Activated CD4-positive, alpha-beta T cell treated with anti-CD3 and anti-CD28 coated beads, Interleukin-2, amount 10 ng/mL, durations not matched to agents 7 days and 5 days (primary cell): ENCODE data around the gene BCS1L. TPM values are rescaled to one million over a fixed set of nuclear protein-coding genes. Genes with fewer than 3 reads are reported as not detected.

Experiments used
- CTCF ChIA-PET: fragments of 350-600 bp; sonication (Branson Sonifier 250); formaldehyde crosslinking; loops from one replicate; lab custom pipeline; 2021; ENCODE audit warnings: antibody characterized with exemption; lab: Charles Lee
- POLR2A ChIA-PET: fragments of 350-600 bp; sonication (Branson Sonifier 250); formaldehyde crosslinking; loops from one replicate; lab custom pipeline; 2021; ENCODE audit warnings: antibody characterized with exemption; lab: Charles Lee
- DNase-seq: peaks from one replicate; pipeline ENCODE4 v3.0.0-alpha.2; 2020
- H3K27ac Mint-ChIP-seq: one replicate; pipeline ENCODE4 v1.8.0; 2021; ENCODE audit warnings: mild to moderate bottlenecking, moderate library complexity, mixed read lengths
- H3K27me3 Mint-ChIP-seq: one replicate; pipeline ENCODE4 v1.8.0; 2021; ENCODE audit warnings: mixed read lengths
- H3K36me3 Mint-ChIP-seq: one replicate; pipeline ENCODE4 v1.8.0; 2021; ENCODE audit warnings: low read depth, mixed read lengths
- H3K4me1 Mint-ChIP-seq: one replicate; pipeline ENCODE4 v1.8.0; 2021; ENCODE audit warnings: mixed read lengths
- H3K4me3 Mint-ChIP-seq: one replicate; pipeline ENCODE4 v1.8.0; 2021; ENCODE audit warnings: mild to moderate bottlenecking, moderate library complexity, mixed read lengths
- H3K9me3 Mint-ChIP-seq: one replicate; pipeline ENCODE4 v1.8.0; 2021; ENCODE audit warnings: mixed read lengths
- total RNA-seq, 2 experiments: library from RNA; stranded (reverse); gene quantifications; one replicate each; pipeline ENCODE4 v1.2.3, GENCODE V29; 2021

The BCS1L gene, protein sequence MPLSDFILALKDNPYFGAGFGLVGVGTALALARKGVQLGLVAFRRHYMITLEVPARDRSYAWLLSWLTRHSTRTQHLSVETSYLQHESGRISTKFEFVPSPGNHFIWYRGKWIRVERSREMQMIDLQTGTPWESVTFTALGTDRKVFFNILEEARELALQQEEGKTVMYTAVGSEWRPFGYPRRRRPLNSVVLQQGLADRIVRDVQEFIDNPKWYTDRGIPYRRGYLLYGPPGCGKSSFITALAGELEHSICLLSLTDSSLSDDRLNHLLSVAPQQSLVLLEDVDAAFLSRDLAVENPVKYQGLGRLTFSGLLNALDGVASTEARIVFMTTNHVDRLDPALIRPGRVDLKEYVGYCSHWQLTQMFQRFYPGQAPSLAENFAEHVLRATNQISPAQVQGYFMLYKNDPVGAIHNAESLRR
- total RNA-seq: 10 to 100 TPM; 53.4 to 58.6 TPM

GRCh38 chr2:218659258-218659987, at the start of gene BCS1L, which contains the start of gene ZNF142:
Gene BCS1L, plus strand, starts transcription at chr2:218659683. Its CDS starts 1,305 bp downstream, at chr2:218660988.
Gene ZNF142, minus strand, starts transcription at chr2:218659623. Its CDS starts 3,194 bp downstream, at chr2:218656429.
- Mint-ChIP-seq H3K27me3 (no peaks in the 10 kb centered on the region), H3K4me3 (peak within 1 kb of the TSS; percentile 95), H3K9me3 (no peaks in the 10 kb centered on the region), H3K36me3 (peaks cover 38% of the 10 kb centered on the region), H3K4me1 (peaks cover 36% of the 10 kb centered on the region), H3K27ac (peak within 1 kb of the TSS; percentile 91)
- POLR2A ChIA-PET: interaction anchor here (0.5 to 1.5 kb wide), 4 partner anchors 9 to 449 kb away, joined by 3 to 5 read pairs (median 4); no protein-coding TSS in a partner anchor
- CTCF ChIA-PET: interaction anchor here (0.7 to 6.6 kb wide), 14 partner anchors 10 to 387 kb away, joined by 3 to 45 read pairs (median 4); partner anchors contain the start of genes RNF25 and STK36
- peak; percentile 95 for DNase-seq

DNA sequence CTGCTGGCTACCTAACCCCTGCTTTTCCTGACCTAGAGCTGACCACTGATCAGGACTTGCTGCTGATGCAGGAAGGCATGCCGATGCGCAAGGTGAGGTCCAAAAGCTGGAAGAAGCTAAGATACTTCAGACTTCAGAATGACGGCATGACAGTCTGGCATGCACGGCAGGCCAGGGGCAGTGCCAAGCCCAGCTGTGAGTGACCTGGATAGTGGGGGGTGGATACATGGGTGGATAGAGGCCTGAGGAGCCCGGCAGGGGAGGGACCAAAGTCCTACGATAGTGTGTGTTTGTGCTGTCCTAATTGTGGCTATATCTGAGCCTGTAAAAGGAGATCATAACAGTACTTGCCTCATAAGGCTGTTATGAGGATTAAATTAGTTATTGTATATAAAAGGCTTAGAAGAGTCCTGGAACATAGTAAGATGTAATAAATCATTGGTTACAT, 43.6 kb upstream of the BCS1L start:
- POLR2A ChIA-PET: no interaction called here
- Mint-ChIP-seq H3K27ac (no peak overlapping the region), H3K4me3 (no peak overlapping the region), H3K27me3 (peaks cover 4% of the 10 kb centered on the region), H3K9me3 (no peaks in the 10 kb centered on the region), H3K4me1 (no peaks in the 10 kb centered on the region), H3K36me3 (no peaks in the 10 kb centered on the region)
- no peak for DNase-seq
- CTCF ChIA-PET: interaction anchor here (0.5 to 1.3 kb wide), 4 partner anchors 9 to 72 kb away, joined by 3 read pairs; no protein-coding TSS in a partner anchor

DNA sequence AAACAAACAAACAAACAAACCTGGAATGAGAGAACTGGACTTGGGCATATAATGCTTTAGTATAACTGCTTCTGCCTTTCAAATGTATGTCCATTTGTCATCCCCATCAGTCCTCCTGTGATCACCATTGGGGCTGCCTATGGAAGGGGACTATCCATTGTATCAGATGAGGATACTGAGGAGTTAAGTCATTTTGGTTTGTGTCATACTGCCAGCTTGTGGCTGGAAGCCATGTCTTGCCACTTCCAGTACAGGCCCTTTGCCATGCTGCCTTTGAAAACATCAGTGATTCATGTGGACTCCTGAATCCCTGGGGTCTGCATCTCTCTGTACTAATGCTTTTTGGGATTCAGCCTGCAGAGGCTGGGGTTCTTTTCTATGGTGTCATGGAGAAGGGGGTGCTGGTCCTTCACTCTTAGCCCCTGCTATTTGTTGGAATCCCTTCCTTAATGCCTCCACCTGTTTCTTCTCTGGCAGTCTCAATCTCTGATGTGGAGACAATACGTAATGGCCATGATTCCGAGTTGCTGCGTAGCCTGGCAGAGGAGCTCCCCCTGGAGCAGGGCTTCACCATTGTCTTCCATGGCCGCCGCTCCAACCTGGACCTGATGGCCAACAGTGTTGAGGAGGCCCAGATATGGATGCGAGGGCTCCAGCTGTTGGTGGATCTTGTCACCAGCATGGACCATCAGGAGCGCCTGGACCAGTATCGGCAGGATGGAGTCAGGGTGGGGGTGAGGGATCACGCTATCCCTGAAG, 41.2 kb upstream of the BCS1L start:
- CTCF ChIA-PET: interaction anchor here (0.6 kb wide), 1 partner anchor 104 kb away, joined by 6 read pairs; no protein-coding TSS in a partner anchor
- DNase-seq: no peak
- peak overlapping the region; percentile 10 for H3K27ac Mint-ChIP-seq
- no peaks in the 10 kb centered on the region for H3K27me3 Mint-ChIP-seq
- H3K36me3 Mint-ChIP-seq: no peaks in the 10 kb centered on the region
- no peaks in the 10 kb centered on the region for H3K9me3 Mint-ChIP-seq
- H3K4me3 Mint-ChIP-seq: no peak overlapping the region
- POLR2A ChIA-PET: no interaction called here
- H3K4me1 Mint-ChIP-seq: no peaks in the 10 kb centered on the region

GRCh38 chr2:218621007-218621406, 38.5 kb upstream of the BCS1L start:
- no peaks in the 10 kb centered on the region for H3K9me3 Mint-ChIP-seq
- ChIA-PET POLR2A (no interaction called here), CTCF (interaction anchor here (1.3 kb wide), 1 partner anchor 10 kb away, joined by 3 read pairs; no protein-coding TSS in a partner anchor)
- H3K27me3 Mint-ChIP-seq: no peaks in the 10 kb centered on the region
- H3K27ac Mint-ChIP-seq: no peak overlapping the region
- no peaks in the 10 kb centered on the region for H3K36me3 Mint-ChIP-seq
- H3K4me1 Mint-ChIP-seq: no peaks in the 10 kb centered on the region
- H3K4me3 Mint-ChIP-seq: no peak overlapping the region
- no peak for DNase-seq

- H3K36me3 Mint-ChIP-seq: no peaks in the 10 kb centered on the region
- no peaks in the 10 kb centered on the region for H3K9me3 Mint-ChIP-seq
- H3K4me1 Mint-ChIP-seq: no peaks in the 10 kb centered on the region
- H3K27me3 Mint-ChIP-seq: no peaks in the 10 kb centered on the region
- ChIA-PET CTCF (no interaction called here), POLR2A (no interaction called here)
- no peak for DNase-seq
- H3K4me3 Mint-ChIP-seq: no peak overlapping the region
- no peak overlapping the region for H3K27ac Mint-ChIP-seq
These were observed 36.7 kb upstream of the BCS1L start for GRCh38 chr2:218622606-218623365.

DNA sequence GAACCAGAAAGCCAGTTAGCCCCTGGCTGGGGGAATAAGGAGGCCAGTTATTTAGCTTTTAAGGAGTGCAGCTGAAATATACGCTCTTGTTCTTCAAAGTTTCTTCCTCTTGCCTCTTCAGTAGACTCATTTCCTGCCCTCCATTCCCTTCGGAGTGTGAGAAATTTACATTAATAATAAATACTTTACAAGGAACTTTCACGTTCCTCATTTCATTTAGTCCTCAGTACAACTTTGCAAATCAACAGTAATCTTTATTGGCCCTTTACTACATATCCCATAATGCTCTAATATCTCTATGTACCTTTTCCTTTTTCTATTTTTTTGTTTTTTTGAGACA, 36.1 kb upstream of the BCS1L start:
- Mint-ChIP-seq H3K4me3 (no peak overlapping the region), H3K27ac (no peak overlapping the region), H3K4me1 (no peaks in the 10 kb centered on the region), H3K9me3 (no peaks in the 10 kb centered on the region), H3K36me3 (no peaks in the 10 kb centered on the region), H3K27me3 (no peaks in the 10 kb centered on the region)
- POLR2A ChIA-PET: no interaction called here
- no peak for DNase-seq
- CTCF ChIA-PET: no interaction called here

GRCh38 chr2:218626369-218626768, 33.1 kb upstream of the BCS1L start:
- Mint-ChIP-seq H3K27me3 (no peaks in the 10 kb centered on the region), H3K4me1 (no peaks in the 10 kb centered on the region), H3K4me3 (no peak overlapping the region), H3K27ac (no peak overlapping the region), H3K36me3 (no peaks in the 10 kb centered on the region), H3K9me3 (no peaks in the 10 kb centered on the region)
- ChIA-PET POLR2A (no interaction called here), CTCF (interaction anchor here (0.6 kb wide), 2 partner anchors 319 to 381 kb away, joined by 3 read pairs; no protein-coding TSS in a partner anchor)
- DNase-seq: no peak

GRCh38 chr2:218627939-218628338, 31.5 kb upstream of the BCS1L start:
- Mint-ChIP-seq H3K36me3 (no peaks in the 10 kb centered on the region), H3K9me3 (no peaks in the 10 kb centered on the region), H3K27me3 (no peaks in the 10 kb centered on the region), H3K27ac (no peak overlapping the region), H3K4me1 (no peaks in the 10 kb centered on the region), H3K4me3 (no peak overlapping the region)
- ChIA-PET CTCF (interaction anchor here (0.6 to 1.3 kb wide), 4 partner anchors 15 to 418 kb away, joined by 3 to 5 read pairs (median 4); no protein-coding TSS in a partner anchor), POLR2A (no interaction called here)
- DNase-seq: no peak

DNA sequence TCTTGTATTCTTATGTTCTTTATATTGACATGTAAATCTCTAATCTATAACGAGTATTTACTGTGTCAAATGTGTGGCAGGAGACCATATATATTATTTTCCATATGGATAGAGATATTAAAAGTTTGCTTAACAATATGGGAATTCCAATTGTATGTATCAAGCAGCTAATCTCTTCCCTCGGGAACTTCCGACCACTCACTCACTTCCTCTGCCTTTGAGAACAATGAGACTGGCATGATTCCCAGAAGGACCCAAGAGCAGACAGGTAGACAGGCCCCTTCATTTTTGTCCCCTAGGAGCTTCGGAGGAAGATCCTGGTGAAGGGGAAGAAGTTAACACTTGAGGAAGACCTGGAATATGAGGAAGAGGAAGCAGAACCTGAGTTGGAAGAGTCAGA, 27.6 kb upstream of the BCS1L start:
- no peak overlapping the region for H3K27ac Mint-ChIP-seq
- POLR2A ChIA-PET: interaction anchor here (0.6 kb wide), 1 partner anchor 8 kb away, joined by 6 read pairs; no protein-coding TSS in a partner anchor

DNA sequence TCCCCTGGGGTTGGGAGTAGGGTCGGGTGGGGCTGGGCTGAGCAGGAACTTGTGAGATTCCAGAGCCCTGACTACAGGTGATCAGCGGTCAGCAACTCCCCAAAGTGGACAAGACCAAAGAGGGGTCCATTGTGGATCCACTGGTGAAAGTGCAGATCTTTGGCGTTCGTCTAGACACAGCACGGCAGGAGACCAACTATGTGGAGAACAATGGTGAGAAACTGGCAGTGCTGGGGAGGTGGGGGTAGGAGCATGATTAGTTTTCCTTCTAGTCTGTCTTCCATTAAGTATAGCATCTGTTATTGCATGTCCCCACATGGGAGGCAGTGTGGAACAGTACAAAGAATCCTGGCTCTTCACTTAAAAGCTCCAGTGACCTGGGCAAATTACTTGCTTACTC, 23.8 kb upstream of the BCS1L start:
- ChIA-PET CTCF (interaction anchor here (0.9 to 1.2 kb wide), 2 partner anchors 11 to 19 kb away, joined by 3 read pairs; no protein-coding TSS in a partner anchor), POLR2A (no interaction called here)
- Mint-ChIP-seq H3K27ac (no peak overlapping the region), H3K4me1 (no peaks in the 10 kb centered on the region), H3K27me3 (no peaks in the 10 kb centered on the region), H3K4me3 (no peak overlapping the region), H3K9me3 (no peaks in the 10 kb centered on the region), H3K36me3 (peaks cover 30% of the 10 kb centered on the region)
- no peak for DNase-seq

More for the DNA sequence above, 27.6 kb upstream of the BCS1L start:
- CTCF ChIA-PET: interaction anchor here (1.0 kb wide), 1 partner anchor 21 kb away, joined by 4 read pairs; no protein-coding TSS in a partner anchor
- H3K4me3 Mint-ChIP-seq: no peak overlapping the region
- H3K9me3 Mint-ChIP-seq: no peaks in the 10 kb centered on the region
- H3K4me1 Mint-ChIP-seq: no peaks in the 10 kb centered on the region
- no peak for DNase-seq
- no peaks in the 10 kb centered on the region for H3K27me3 Mint-ChIP-seq
- H3K36me3 Mint-ChIP-seq: peaks cover 8% of the 10 kb centered on the region

DNA sequence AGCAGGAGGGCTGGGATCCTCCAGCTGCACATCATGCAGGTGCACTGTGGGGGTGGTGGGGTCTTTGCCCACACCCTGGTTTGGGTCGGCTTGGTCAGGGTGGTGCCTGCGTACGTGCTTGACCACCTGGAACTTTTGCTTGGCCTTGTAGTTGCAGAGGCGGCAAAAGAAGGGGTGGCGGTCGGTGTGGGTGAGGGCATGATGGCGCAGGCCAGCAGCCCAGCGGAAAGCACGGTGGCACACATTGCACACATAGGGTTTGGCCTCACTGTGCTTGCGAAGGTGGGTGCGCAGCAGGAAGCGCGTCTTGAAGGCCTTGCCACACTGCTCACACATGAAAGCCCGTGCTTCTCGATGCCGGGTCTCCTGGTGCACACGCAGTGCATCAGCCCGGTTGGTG, 21.1 kb upstream of the BCS1L start:
- H3K4me1 Mint-ChIP-seq: no peaks in the 10 kb centered on the region
- peaks cover 39% of the 10 kb centered on the region for H3K36me3 Mint-ChIP-seq
- ChIA-PET CTCF (no interaction called here), POLR2A (no interaction called here)
- no peak overlapping the region for H3K4me3 Mint-ChIP-seq
- H3K27me3 Mint-ChIP-seq: no peaks in the 10 kb centered on the region
- DNase-seq: no peak
- no peak overlapping the region for H3K27ac Mint-ChIP-seq
- H3K9me3 Mint-ChIP-seq: no peaks in the 10 kb centered on the region
